ENCODE data around the gene CSPG4. TPM values are rescaled to one million over a fixed set of nuclear protein-coding genes. Genes with fewer than 3 reads are reported as not detected.

CSPG4 gene
- total RNA-seq, 1 donor from 2014 or later = 15.0 TPM

- Histone ChIP-seq H3K9me3 (no peaks in the 10 kb centered on the region), H3K4me3 (peak overlapping the region; percentile 82), H3K27me3 (ENCODE audit: low read depth) (no peaks in the 10 kb centered on the region), H3K27ac (peak overlapping the region; percentile 71), H3K36me3 (peaks cover 42% of the 10 kb centered on the region), H3K4me1 (peaks cover 76% of the 10 kb centered on the region)
- no peak for ATAC-seq
- intact Hi-C loops (cut with DNase I) = no loop called here
- TF ChIP-seq, protein P1, sequence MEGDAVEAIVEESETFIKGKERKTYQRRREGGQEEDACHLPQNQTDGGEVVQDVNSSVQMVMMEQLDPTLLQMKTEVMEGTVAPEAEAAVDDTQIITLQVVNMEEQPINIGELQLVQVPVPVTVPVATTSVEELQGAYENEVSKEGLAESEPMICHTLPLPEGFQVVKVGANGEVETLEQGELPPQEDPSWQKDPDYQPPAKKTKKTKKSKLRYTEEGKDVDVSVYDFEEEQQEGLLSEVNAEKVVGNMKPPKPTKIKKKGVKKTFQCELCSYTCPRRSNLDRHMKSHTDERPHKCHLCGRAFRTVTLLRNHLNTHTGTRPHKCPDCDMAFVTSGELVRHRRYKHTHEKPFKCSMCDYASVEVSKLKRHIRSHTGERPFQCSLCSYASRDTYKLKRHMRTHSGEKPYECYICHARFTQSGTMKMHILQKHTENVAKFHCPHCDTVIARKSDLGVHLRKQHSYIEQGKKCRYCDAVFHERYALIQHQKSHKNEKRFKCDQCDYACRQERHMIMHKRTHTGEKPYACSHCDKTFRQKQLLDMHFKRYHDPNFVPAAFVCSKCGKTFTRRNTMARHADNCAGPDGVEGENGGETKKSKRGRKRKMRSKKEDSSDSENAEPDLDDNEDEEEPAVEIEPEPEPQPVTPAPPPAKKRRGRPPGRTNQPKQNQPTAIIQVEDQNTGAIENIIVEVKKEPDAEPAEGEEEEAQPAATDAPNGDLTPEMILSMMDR (IDR thresholded peaks at IDR 0.05) = no peak
- no peak for DNase-seq
Measured at GRCh38 chr15:75651810-75652543, 60.7 kb downstream of the CSPG4 start.

DNA sequence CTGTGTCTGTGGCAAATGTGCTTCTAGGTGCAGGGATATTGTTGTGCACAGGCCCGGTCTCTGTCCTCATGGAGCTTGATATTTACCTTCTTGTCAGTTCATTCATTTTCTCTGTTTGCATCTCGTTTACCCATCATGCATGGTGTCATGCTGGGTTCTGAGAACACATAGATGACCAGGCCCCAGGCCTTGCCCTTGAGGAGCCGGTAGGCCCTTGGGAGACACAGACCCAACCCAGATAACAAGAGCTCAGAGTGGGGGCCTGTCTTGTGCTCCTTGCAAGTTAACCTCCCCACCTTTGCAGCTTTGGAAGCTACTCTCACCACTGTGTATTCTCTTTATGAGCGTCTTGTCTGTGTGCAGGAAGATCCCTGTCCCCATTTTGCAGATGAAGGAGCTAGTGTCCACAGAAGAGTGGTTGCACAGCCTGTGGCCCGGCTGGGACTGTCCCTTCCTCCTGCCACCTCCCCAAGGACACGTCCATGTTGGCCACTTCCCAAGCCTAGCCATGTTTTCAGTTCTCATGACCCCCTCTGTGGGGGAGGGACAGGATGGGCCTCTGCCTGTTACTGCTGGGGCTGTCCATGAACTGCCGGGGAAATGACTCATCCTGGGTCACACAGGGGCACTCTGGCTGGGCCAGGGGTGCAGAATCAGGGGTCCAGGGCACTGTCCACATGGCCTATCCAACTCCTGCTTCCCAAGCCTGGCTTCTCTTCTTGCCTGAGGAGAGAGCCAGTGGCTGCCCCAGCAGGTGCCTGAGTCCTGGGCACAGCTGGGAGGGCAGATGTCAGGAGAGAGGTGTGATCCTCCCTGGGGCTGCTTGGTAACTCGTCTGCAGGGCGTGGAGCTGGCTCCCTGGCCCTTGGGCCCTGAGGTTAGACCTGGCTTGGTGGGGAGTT, 61.5 kb downstream of the CSPG4 start:
- ATAC-seq (no peak), DNase-seq (no peak)
- Histone ChIP-seq H3K36me3 (peaks cover 38% of the 10 kb centered on the region), H3K27me3 (ENCODE audit: low read depth) (no peaks in the 10 kb centered on the region), H3K4me1 (peaks cover 84% of the 10 kb centered on the region), H3K4me3 (peak overlapping the region; percentile 82), H3K9me3 (no peaks in the 10 kb centered on the region), H3K27ac (peak overlapping the region; percentile 71)
- TF ChIP-seq, protein P1 (IDR thresholded peaks at IDR 0.05) = no peak
- intact Hi-C loops (cut with DNase I) = no loop called here

DNA sequence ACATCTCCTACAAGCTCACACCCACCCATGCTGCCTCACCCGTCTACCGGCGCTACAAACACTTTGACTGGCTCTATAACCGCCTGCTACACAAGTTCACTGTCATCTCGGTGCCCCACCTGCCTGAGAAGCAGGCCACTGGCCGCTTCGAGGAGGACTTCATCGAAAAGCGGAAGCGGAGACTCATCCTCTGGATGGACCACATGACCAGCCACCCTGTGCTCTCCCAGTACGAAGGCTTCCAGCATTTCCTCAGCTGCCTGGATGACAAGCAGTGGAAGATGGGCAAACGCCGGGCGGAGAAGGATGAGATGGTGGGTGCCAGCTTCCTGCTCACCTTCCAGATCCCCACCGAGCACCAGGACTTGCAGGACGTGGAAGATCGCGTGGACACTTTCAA, 62.8 kb downstream of the CSPG4 start:
- Histone ChIP-seq H3K4me1 (peaks cover 76% of the 10 kb centered on the region), H3K9me3 (no peaks in the 10 kb centered on the region), H3K27ac (no peak overlapping the region), H3K27me3 (ENCODE audit: low read depth) (no peaks in the 10 kb centered on the region), H3K36me3 (peaks cover 25% of the 10 kb centered on the region), H3K4me3 (peak overlapping the region; percentile 82)
- ATAC-seq (no peak), DNase-seq (no peak)
- TF ChIP-seq, protein P1 (IDR thresholded peaks at IDR 0.05) = no peak
- intact Hi-C loops (cut with DNase I) = no loop called here

DNA sequence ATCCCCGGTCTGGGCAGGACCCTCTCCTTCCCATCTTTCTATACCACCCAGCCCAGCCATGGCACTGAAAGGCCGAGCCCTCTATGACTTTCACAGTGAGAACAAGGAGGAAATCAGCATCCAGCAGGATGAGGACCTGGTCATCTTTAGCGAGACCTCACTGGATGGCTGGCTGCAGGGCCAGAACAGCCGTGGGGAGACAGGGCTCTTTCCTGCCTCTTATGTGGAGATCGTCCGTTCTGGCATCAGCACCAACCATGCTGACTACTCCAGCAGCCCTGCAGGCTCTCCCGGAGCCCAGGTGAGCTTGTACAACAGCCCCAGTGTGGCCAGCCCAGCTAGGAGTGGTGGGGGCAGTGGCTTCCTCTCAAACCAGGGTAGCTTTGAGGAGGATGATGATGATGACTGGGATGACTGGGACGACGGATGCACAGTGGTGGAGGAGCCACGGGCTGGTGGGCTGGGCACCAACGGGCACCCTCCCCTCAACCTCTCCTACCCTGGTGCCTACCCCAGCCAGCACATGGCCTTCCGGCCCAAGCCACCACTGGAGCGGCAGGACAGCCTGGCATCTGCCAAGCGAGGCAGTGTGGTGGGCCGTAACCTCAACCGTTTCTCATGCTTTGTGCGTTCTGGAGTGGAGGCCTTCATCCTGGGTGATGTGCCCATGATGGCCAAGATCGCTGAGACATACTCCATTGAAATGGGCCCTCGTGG, 63.4 kb downstream of the CSPG4 start:
- TF ChIP-seq, protein P1 (IDR thresholded peaks at IDR 0.05) = no peak
- H3K4me3 ChIP-seq = peak overlapping the region; percentile 82
- DNase-seq (no peak), ATAC-seq (no peak)
- H3K36me3 ChIP-seq = peaks cover 19% of the 10 kb centered on the region
- intact Hi-C loops (cut with DNase I) = no loop called here
- H3K27me3 ChIP-seq (ENCODE audit: low read depth) = no peaks in the 10 kb centered on the region
- peak overlapping the region; percentile 95 for H3K27ac ChIP-seq
- H3K4me1 ChIP-seq = peaks cover 70% of the 10 kb centered on the region
- no peaks in the 10 kb centered on the region for H3K9me3 ChIP-seq

Measured in lower lobe of right lung (tissue), 2 donors.